ENCODE results near the gene CNTN4.

Gene CNTN4

GRCh38 chr3:3107181-3107580 lies 1008.5 kb downstream of the CNTN4 start:
- DNase-seq (ENCODE audit: low read depth) = no peak
